ENCODE measurements around the gene RAB11FIP3.

GRCh38 chr16:381789-382717, 43.4 kb upstream of the RAB11FIP3 start, which contains the start of gene PGAP6:
- TF ChIP-seq, protein P1, sequence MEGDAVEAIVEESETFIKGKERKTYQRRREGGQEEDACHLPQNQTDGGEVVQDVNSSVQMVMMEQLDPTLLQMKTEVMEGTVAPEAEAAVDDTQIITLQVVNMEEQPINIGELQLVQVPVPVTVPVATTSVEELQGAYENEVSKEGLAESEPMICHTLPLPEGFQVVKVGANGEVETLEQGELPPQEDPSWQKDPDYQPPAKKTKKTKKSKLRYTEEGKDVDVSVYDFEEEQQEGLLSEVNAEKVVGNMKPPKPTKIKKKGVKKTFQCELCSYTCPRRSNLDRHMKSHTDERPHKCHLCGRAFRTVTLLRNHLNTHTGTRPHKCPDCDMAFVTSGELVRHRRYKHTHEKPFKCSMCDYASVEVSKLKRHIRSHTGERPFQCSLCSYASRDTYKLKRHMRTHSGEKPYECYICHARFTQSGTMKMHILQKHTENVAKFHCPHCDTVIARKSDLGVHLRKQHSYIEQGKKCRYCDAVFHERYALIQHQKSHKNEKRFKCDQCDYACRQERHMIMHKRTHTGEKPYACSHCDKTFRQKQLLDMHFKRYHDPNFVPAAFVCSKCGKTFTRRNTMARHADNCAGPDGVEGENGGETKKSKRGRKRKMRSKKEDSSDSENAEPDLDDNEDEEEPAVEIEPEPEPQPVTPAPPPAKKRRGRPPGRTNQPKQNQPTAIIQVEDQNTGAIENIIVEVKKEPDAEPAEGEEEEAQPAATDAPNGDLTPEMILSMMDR (IDR thresholded peaks at IDR 0.05): no peak
- TF ChIP-seq NRF1 (IDR thresholded peaks at IDR 0.05; ENCODE audit: low read depth, low read length) (no peak), POLR2AphosphoS5 (IDR thresholded peaks at IDR 0.05; ENCODE audit: low read depth, low read length) (no peak; the same call in 1 of the 2 replicates), EP300 (IDR thresholded peaks at IDR 0.05; ENCODE audit: borderline replicate concordance in 1 of 2, low read depth in 1 of 2, low read length in 1 of 2) (no peak), TAF1 (IDR thresholded peaks at IDR 0.05; ENCODE audit: borderline replicate concordance, low read depth, low read length) (no peak), EZH2phosphoT487 (IDR thresholded peaks at IDR 0.05; ENCODE audit: borderline replicate concordance, low read depth) (no peak), MXI1 (IDR thresholded peaks at IDR 0.05; ENCODE audit: low read depth, low read length) (peak; percentile 34; the same call in 1 of the 2 replicates), SMC3 (IDR thresholded peaks at IDR 0.05; ENCODE audit: low read depth, low read length) (no peak), CHD2 (IDR thresholded peaks at IDR 0.05; ENCODE audit: low read length, partially characterized antibody) (no peak), YY1 (IDR thresholded peaks at IDR 0.05; ENCODE audit: low read depth) (no peak), USF2 (IDR thresholded peaks at IDR 0.05; ENCODE audit: borderline replicate concordance, low read depth, low read length) (no peak), RXRA (IDR thresholded peaks at IDR 0.05; ENCODE audit: borderline replicate concordance, low read depth) (no peak)
- TF ChIP-seq, protein P2, sequence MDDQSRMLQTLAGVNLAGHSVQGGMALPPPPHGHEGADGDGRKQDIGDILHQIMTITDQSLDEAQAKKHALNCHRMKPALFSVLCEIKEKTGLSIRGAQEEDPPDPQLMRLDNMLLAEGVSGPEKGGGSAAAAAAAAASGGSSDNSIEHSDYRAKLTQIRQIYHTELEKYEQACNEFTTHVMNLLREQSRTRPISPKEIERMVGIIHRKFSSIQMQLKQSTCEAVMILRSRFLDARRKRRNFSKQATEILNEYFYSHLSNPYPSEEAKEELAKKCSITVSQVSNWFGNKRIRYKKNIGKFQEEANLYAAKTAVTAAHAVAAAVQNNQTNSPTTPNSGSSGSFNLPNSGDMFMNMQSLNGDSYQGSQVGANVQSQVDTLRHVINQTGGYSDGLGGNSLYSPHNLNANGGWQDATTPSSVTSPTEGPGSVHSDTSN (IDR thresholded peaks at IDR 0.05): no peak
